ENCODE data around the gene CCT7. TPM values are rescaled to one million over a fixed set of nuclear protein-coding genes. Genes with fewer than 3 reads are reported as not detected.

CCT7 gene
- polyA plus RNA-seq, 1 of the 3 experiments (the other 2 are of a cell fraction): 369 TPM

- peaks cover 5% of the 10 kb centered on the region for H4K20me1 ChIP-seq (ENCODE audit: insufficient read depth)
- H3K9me3 ChIP-seq: no peaks in the 10 kb centered on the region
- H3K36me3 ChIP-seq (replicated peaks in 1 of 2; ENCODE audit: control insufficient read depth in 1 of 2, insufficient read depth in 2 of 2, low read length in 1 of 2): no peaks in the 10 kb centered on the region
- H3K27me3 ChIP-seq (ENCODE audit: insufficient read depth): peaks cover 9% of the 10 kb centered on the region
- TF ChIP-seq RCOR1 (IDR thresholded peaks at IDR 0.05; ENCODE audit: low read length): no peak
- TF ChIP-seq TCF12 (IDR thresholded peaks at IDR 0.05): no peak
- no peak for TF ChIP-seq REST (IDR thresholded peaks at IDR 0.05; ENCODE audit: low read depth, low read length)
- TF ChIP-seq MEF2A (IDR thresholded peaks at IDR 0.05; ENCODE audit: borderline replicate concordance, low read depth): no peak
- TF ChIP-seq IRF3 (IDR thresholded peaks at IDR 0.05; ENCODE audit: low read depth, low read length): no peak
- TF ChIP-seq TEAD4 (IDR thresholded peaks at IDR 0.05; ENCODE audit: borderline replicate concordance, insufficient read depth): no peak
- no peak for TF ChIP-seq FOXJ3 (CRISPR knock-in tag; IDR thresholded peaks at IDR 0.05)
- no peak for TF ChIP-seq USF2 (IDR thresholded peaks at IDR 0.05; ENCODE audit: borderline replicate concordance, low read depth, low read length)
- no peak for TF ChIP-seq CHD2 (IDR thresholded peaks at IDR 0.05; ENCODE audit: low read length, partially characterized antibody)
- no peak for TF ChIP-seq MAX (IDR thresholded peaks at IDR 0.05; ENCODE audit: low read depth)
- no peak for TF ChIP-seq NFIC (IDR thresholded peaks at IDR 0.05; ENCODE audit: borderline replicate concordance)
- no peak for TF ChIP-seq EZH2phosphoT487 (IDR thresholded peaks at IDR 0.05; ENCODE audit: borderline replicate concordance, low read depth)
- no peak for TF ChIP-seq FOSL2 (IDR thresholded peaks at IDR 0.05; ENCODE audit: borderline replicate concordance, low read depth)
- no peak for TF ChIP-seq RXRA (IDR thresholded peaks at IDR 0.05; ENCODE audit: borderline replicate concordance, low read depth)
- no peak for TF ChIP-seq PBX3 (IDR thresholded peaks at IDR 0.05)
- no peak for TF ChIP-seq SIN3A (IDR thresholded peaks at IDR 0.05; ENCODE audit: borderline replicate concordance, low read depth, low read length)
- TF ChIP-seq SMC3 (IDR thresholded peaks at IDR 0.05; ENCODE audit: low read depth, low read length): no peak
- TF ChIP-seq MXI1 (IDR thresholded peaks at IDR 0.05; ENCODE audit: low read depth, low read length): no peak
- no peak for TF ChIP-seq RFX5 (IDR thresholded peaks at IDR 0.05; ENCODE audit: low read length)
- H3K27ac ChIP-seq (ENCODE audit: low read depth in 2 of 2, low read length in 1 of 2): no peak overlapping the region
- H3K79me2 ChIP-seq (ENCODE audit: insufficient read depth): peaks cover 6% of the 10 kb centered on the region; the same call in 1 of the 2 replicates
- no peaks in the 10 kb centered on the region for H3K9me2 ChIP-seq
- H3K4me2 ChIP-seq: no peak overlapping the region
- no peak for DNase-seq
- ChIA-PET POLR2A (no interaction called here), CTCF (no interaction called here)
- H3K4me3 ChIP-seq (ENCODE audit: low read depth in 2 of 2, low read length in 1 of 2): no peak overlapping the region
- WGBS (ENCODE audit: low lambda C conversion rate): 87% methylated on average over 3 of the region's 3 CpGs
- H3K4me1 ChIP-seq (ENCODE audit: control insufficient read depth in 1 of 2, insufficient read depth in 2 of 2, low read depth in 1 of 2, low read length in 1 of 2): peaks cover 6 to 16% of the 10 kb centered on the region in 2 experiments; a peak in 1 of 4 replicates
- no peak overlapping the region for H2AFZ ChIP-seq (ENCODE audit: low read depth)
- no peak overlapping the region for H3K9ac ChIP-seq
- H3F3A ChIP-seq (replicated peaks; ENCODE audit: insufficient read depth): no peaks in the 10 kb centered on the region
Observed at GRCh38 chr2:73286134-73286655, 52.1 kb downstream of the CCT7 start.
